AG09319 (cell line): ENCODE results near the gene SLIT3.

ENCODE experiments used
- DNase-seq: peaks from one replicate; pipeline ENCODE4 v3.0.0-alpha.2; 2010; ENCODE audit warnings: low read depth; ENCODE audit errors: extremely low read depth
- CTCF ChIP-seq: IDR thresholded peaks from 2 replicates; pipeline ENCODE4 v1.5.1; 2011; ENCODE audit warnings: low read depth, mild to moderate bottlenecking, inconsistent platforms, low read length, moderate library complexity

The SLIT3 gene

GRCh38 chr5:168978500-168978899 is 322.4 kb downstream of the SLIT3 start:
- no peak for TF ChIP-seq CTCF
- DNase-seq = no peak

- TF ChIP-seq CTCF = no peak
- DNase-seq = peak; percentile 34
Observed at GRCh38 chr5:168978015-168978414, 322.9 kb downstream of the SLIT3 start.

- peak; percentile 39 for DNase-seq
- no peak for TF ChIP-seq CTCF
Observed at GRCh38 chr5:168976311-168976970, 324.5 kb downstream of the SLIT3 start.

- DNase-seq = no peak
- TF ChIP-seq CTCF = no peak
Observed at GRCh38 chr5:168975331-168975730, 325.6 kb downstream of the SLIT3 start.

GRCh38 chr5:168974082-168974481 is 326.9 kb downstream of the SLIT3 start:
- no peak for TF ChIP-seq CTCF
- DNase-seq = no peak

GRCh38 chr5:168972731-168973130 is 328.2 kb downstream of the SLIT3 start:
- TF ChIP-seq CTCF = no peak
- DNase-seq = no peak

GRCh38 chr5:168971100-168971499 is 329.8 kb downstream of the SLIT3 start:
- DNase-seq = no peak
- no peak for TF ChIP-seq CTCF
